MM.1S (cell line): ENCODE measurements around the gene NAA10.

Experiments
- DNase-seq: peaks from one replicate; pipeline ENCODE4 v3.0.0-alpha.2; 2015
- H2AFZ ChIP-seq: fragments of 300-600 bp; sonication (generic); 2 replicates; pipeline ENCODE4 v1.6.0; 2016; ENCODE audit warnings: antibody characterized with exemption, low read length
- H3F3A ChIP-seq: fragments of 300-600 bp; sonication (generic); 2 replicates; pipeline ENCODE4 v1.6.1; 2016; ENCODE audit warnings: mild to moderate bottlenecking, antibody characterized with exemption, low read length, moderate library complexity, mixed read lengths; ENCODE audit not compliant: insufficient read depth
- H3K27ac ChIP-seq: fragments of 300-600 bp; sonication (generic); 2 replicates; pipeline ENCODE4 v1.5.1; 2016; ENCODE audit warnings: mild to moderate bottlenecking, low read length
- H3K27me3 ChIP-seq: fragments of 300-600 bp; sonication (generic); replicated peaks from 2 replicates; pipeline ENCODE4 v1.6.0; 2016; ENCODE audit warnings: low read length; ENCODE audit not compliant: insufficient read depth
- H3K36me3 ChIP-seq: fragments of 300-600 bp; sonication (generic); replicated peaks from 2 replicates; pipeline ENCODE4 v1.6.1; 2016; ENCODE audit warnings: mild to moderate bottlenecking, low read length, mixed read lengths; ENCODE audit not compliant: insufficient read depth
- H3K4me1 ChIP-seq: fragments of 300-600 bp; sonication (generic); 2 replicates; pipeline ENCODE4 v1.6.1; 2016; ENCODE audit warnings: low read length, mixed read lengths
- H3K4me2 ChIP-seq: fragments of 300-600 bp; sonication (generic); 2 replicates; pipeline ENCODE4 v1.6.0; 2016; ENCODE audit warnings: low read depth, low read length
- H3K4me3 ChIP-seq: fragments of 300-600 bp; sonication (generic); 2 replicates; pipeline ENCODE4 v1.5.1; 2016; ENCODE audit warnings: low read length, mixed read lengths
- H3K79me2 ChIP-seq: fragments of 300-600 bp; sonication (generic); 2 replicates; pipeline ENCODE4 v1.6.1; 2016; ENCODE audit warnings: mixed run types, low read length, mixed read lengths
- H3K9ac ChIP-seq: fragments of 300-600 bp; sonication (generic); 2 replicates; pipeline ENCODE4 v1.6.1; 2016; ENCODE audit warnings: low read length, mixed read lengths
- H3K9me2 ChIP-seq: fragments of 300-600 bp; sonication (generic); replicated peaks from 2 replicates; pipeline ENCODE4 v1.6.1; 2016; ENCODE audit warnings: mild to moderate bottlenecking, low read length, mixed read lengths; ENCODE audit not compliant: insufficient read depth
- H3K9me3 ChIP-seq: fragments of 300-600 bp; sonication (generic); replicated peaks from 2 replicates; pipeline ENCODE4 v1.6.1; 2016; ENCODE audit warnings: mild to moderate bottlenecking, low read length, mixed read lengths; ENCODE audit not compliant: insufficient read depth
- H4K20me1 ChIP-seq: fragments of 300-600 bp; sonication (generic); 2 replicates; pipeline ENCODE4 v1.6.1; 2016; ENCODE audit warnings: mild to moderate bottlenecking, low read length, moderate library complexity, mixed read lengths; ENCODE audit not compliant: insufficient read depth
- EZH2 ChIP-seq: fragments of 300-600 bp; sonication (generic); optimal IDR thresholded peaks from 2 replicates; pipeline ENCODE3; 2017; ENCODE audit warnings: low read depth, mild to moderate bottlenecking, antibody characterized with exemption, low read length, mixed read lengths
- EZH2phosphoT487 ChIP-seq: fragments of 300-600 bp; sonication (generic); IDR thresholded peaks from 2 replicates; pipeline ENCODE4 v1.6.1; 2018; ENCODE audit warnings: antibody characterized with exemption, low read length
- TF ChIP-seq, protein P1 (sequence below): fragments of 300-600 bp; sonication (generic); IDR thresholded peaks from 2 replicates; pipeline ENCODE4 v1.5.1; 2016; ENCODE audit warnings: antibody characterized with exemption, low read length, mixed read lengths

Gene NAA10

DNA sequence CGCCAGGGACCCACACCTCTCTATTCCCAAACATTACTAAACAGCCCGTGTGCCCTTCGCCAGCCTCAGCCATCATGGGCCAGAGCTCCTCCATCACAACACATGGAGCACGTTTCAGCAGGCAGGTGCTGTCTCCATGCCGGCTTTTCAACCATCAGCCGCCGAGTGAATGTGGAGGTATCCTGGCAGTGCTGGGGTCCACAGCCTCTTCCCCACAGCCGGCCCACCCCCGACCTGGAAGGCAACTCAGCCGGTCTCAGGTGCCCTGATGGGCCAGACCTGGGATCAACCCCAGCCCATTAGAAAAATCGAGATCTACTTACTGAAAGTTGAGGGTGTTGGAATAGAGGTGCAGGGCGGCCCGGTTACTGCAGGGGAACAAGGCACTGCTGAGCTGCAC, 3.1 kb downstream of the NAA10 start:
- H3K36me3 ChIP-seq: no peaks in the 10 kb centered on the region
- H3K9ac ChIP-seq: no peak overlapping the region
- DNase-seq: no peak
- H3K9me2 ChIP-seq: no peaks in the 10 kb centered on the region
- H3F3A ChIP-seq: peaks cover 15% of the 10 kb centered on the region; the same call in 1 of the 2 replicates
- H3K9me3 ChIP-seq: no peaks in the 10 kb centered on the region
- H3K27me3 ChIP-seq: no peaks in the 10 kb centered on the region
- H3K4me2 ChIP-seq: no peak overlapping the region
- no peak overlapping the region for H3K4me3 ChIP-seq
- H3K79me2 ChIP-seq: peaks cover 41% of the 10 kb centered on the region
- H4K20me1 ChIP-seq: no peaks in the 10 kb centered on the region
- no peak overlapping the region for H3K27ac ChIP-seq
- H3K4me1 ChIP-seq: peaks cover 8% of the 10 kb centered on the region; the same call in 1 of the 2 replicates
- H2AFZ ChIP-seq: no peak overlapping the region
- TF ChIP-seq, protein P1, sequence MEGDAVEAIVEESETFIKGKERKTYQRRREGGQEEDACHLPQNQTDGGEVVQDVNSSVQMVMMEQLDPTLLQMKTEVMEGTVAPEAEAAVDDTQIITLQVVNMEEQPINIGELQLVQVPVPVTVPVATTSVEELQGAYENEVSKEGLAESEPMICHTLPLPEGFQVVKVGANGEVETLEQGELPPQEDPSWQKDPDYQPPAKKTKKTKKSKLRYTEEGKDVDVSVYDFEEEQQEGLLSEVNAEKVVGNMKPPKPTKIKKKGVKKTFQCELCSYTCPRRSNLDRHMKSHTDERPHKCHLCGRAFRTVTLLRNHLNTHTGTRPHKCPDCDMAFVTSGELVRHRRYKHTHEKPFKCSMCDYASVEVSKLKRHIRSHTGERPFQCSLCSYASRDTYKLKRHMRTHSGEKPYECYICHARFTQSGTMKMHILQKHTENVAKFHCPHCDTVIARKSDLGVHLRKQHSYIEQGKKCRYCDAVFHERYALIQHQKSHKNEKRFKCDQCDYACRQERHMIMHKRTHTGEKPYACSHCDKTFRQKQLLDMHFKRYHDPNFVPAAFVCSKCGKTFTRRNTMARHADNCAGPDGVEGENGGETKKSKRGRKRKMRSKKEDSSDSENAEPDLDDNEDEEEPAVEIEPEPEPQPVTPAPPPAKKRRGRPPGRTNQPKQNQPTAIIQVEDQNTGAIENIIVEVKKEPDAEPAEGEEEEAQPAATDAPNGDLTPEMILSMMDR: no peak
- no peak for TF ChIP-seq EZH2
- no peak for TF ChIP-seq EZH2phosphoT487

DNA sequence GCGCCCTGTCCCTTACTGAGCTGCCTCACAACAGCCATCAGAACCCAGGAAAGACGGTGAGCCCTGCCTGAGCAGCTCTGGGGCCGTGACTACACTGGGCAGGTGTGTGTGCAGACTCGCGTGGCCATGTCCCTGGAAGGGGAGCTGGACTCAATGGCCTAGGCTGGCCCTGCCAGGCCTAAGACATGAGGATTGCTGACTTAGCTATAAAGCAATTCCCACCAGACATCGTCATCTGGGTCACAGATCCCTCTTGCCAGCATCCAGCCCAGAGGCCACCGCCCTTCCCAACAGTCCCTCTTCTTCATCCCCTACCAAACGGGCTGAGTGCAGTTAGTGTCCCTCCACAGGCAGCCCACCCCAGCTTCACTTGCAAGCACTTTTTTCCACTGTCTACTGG, 3.7 kb downstream of the NAA10 start:
- Histone ChIP-seq H3K9me3 (no peaks in the 10 kb centered on the region), H3K4me1 (peaks cover 8% of the 10 kb centered on the region; the same call in 1 of the 2 replicates), H4K20me1 (no peaks in the 10 kb centered on the region), H3K4me3 (no peak overlapping the region), H3F3A (peaks cover 19% of the 10 kb centered on the region; the same call in 1 of the 2 replicates), H3K9me2 (no peaks in the 10 kb centered on the region), H3K79me2 (peaks cover 41% of the 10 kb centered on the region), H3K27me3 (no peaks in the 10 kb centered on the region), H2AFZ (no peak overlapping the region), H3K27ac (no peak overlapping the region), H3K36me3 (no peaks in the 10 kb centered on the region), H3K4me2 (no peak overlapping the region), H3K9ac (no peak overlapping the region)
- TF ChIP-seq EZH2phosphoT487: no peak
- TF ChIP-seq, protein P1: no peak
- TF ChIP-seq EZH2: no peak
- DNase-seq: no peak

DNA sequence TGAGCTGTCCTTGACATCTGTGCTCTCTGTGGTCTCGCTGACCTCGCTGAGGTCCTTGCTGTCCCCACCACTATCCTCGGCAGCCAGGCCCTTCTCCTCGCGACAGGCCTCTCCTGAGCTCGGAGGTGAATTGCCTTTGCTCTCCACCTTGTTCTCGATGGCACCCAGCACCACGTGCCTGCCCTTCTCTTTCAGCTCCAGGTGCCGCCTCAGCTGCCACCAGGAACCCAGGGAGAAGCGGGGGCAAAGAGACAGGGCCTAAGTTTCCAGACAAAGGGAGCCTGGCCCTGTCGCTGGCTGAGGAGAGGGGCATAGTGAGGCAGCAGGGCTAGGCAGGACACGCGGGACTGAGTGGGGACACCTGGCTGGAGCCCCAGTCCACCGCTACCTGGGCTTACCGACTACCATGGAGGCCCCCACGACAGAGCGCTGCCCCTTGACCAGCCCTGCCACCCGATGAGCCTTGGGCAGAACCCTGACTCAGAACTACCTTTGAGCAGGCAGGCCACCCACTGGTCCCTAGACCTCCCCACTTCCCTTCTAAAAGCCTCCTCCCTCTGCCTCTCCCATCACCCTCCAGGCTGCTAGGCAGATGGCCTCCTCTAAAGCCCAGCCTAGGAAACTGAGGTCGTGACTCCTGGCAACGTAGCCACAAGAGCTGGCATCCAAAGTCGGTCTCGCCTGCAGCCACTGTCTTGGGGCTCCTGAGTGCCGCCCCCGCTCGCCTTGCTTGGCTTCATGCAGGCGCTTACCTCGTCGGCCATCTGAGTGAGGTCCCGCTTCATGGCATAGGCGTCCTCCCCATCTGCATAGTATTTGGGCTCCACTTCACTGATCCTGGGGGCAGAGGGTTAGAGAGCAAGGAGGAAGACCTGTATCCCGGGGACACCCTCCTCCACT, 4.6 kb downstream of the NAA10 start:
- no peak overlapping the region for H3K9ac ChIP-seq
- H3K4me2 ChIP-seq: no peak overlapping the region

More for the DNA sequence above, 4.6 kb downstream of the NAA10 start:
- Histone ChIP-seq H3K79me2 (peaks cover 47% of the 10 kb centered on the region), H3K9me3 (no peaks in the 10 kb centered on the region), H3K4me3 (no peak overlapping the region), H2AFZ (no peak overlapping the region), H3K4me1 (peaks cover 8% of the 10 kb centered on the region; the same call in 1 of the 2 replicates), H3K27me3 (no peaks in the 10 kb centered on the region), H3K36me3 (no peaks in the 10 kb centered on the region), H4K20me1 (no peaks in the 10 kb centered on the region), H3F3A (peaks cover 25% of the 10 kb centered on the region), H3K27ac (no peak overlapping the region), H3K9me2 (no peaks in the 10 kb centered on the region)
- no peak for DNase-seq
- TF ChIP-seq, protein P1: no peak
- TF ChIP-seq EZH2phosphoT487 (no peak), EZH2 (no peak)
